ENCODE results near the gene ZNF609. TPM values are rescaled to one million over a fixed set of nuclear protein-coding genes. Genes with fewer than 3 reads are reported as not detected.

Gene ZNF609
- total and polyA plus RNA-seq, 10 of the 15 experiments (the other 5 are each of a cell fraction or from before 2014, with no cell fraction given), result 5.1 to 35.3 (median 13.6) TPM

DNA sequence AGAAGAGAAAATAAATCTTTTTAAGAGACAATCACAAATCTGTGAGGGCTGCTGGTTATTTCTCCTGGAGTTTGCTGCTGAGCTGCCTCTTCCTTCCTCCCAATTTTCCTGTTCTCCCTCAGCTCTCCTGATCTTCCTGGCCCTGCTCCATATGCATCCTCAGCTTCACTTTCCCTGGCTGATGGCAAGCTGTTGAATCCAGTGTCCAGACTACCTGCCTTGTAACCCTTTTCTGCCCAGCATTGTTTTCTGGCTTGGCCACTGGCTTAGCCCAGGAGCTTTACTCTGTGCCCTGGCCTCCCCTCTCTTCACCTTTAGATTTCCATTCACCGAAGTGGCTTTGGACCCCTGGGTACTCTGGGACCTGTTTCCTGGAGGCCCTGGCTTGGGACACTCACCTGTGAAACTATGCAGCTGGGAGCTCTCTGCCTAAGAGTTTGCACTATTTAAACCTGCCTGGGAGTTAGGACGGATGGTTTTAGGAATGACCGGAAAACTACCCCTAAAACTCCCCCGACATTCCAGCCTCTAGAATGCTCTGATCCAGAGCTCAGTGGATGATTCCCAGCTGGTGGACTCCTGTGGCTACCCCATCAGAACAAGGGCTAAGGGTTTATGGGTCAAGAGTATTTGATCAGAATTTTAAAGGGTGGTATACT is 225.0 kb downstream of the ZNF609 start:
- no TSS peak for BruUV-seq (replicated peaks)
- WGBS (ENCODE audit: insufficient coverage, insufficient replicate concordance, low lambda C conversion rate, missing lambda C conversion rate), result 82% methylated on average over 4 of the region's 4 CpGs
- no peak overlapping the region for H3K4me2 ChIP-seq (ENCODE audit: control insufficient read depth, insufficient read depth)
- RAD21 ChIA-PET (ENCODE audit: unreplicated experiment), result interaction anchor here (0.5 to 5.1 kb wide), 7 partner anchors 14 to 477 kb away, joined by 3 to 94 read pairs (median 3); no protein-coding TSS in a partner anchor
- FAIRE-seq (no peak), DNase-seq (ENCODE audit: low read depth, low spot score) (no peak), ATAC-seq (no peak)
- no peak overlapping the region for H3K4me3 ChIP-seq
- H3K36me3 ChIP-seq (ENCODE audit: control insufficient read depth in 2 of 2, insufficient read depth in 2 of 2, low read length in 1 of 2), result peaks cover 30 to 43% of the 10 kb centered on the region in 2 experiments
- no peak overlapping the region for H3K27ac ChIP-seq (ENCODE audit: control insufficient read depth, insufficient read depth)
- no peak overlapping the region for H2AFZ ChIP-seq (ENCODE audit: control insufficient read depth, low read depth, low read length)
- intact Hi-C loops (cut with micrococcal nuclease; ENCODE audit: unreplicated experiment), result loop anchor here (5.0 to 10.0 kb wide), 2 partner anchors 127 to 481 kb away; no protein-coding TSS in a partner anchor
- CTCF ChIA-PET, result interaction anchor here (0.5 to 15.4 kb wide), 14 partner anchors 12 to 674 kb away, joined by 3 to 267 read pairs (median 4); no protein-coding TSS in a partner anchor
- H3K9ac ChIP-seq (ENCODE audit: control insufficient read depth, insufficient read depth, low read length), result no peak overlapping the region
- no peaks in the 10 kb centered on the region for H3K4me1 ChIP-seq (ENCODE audit: control insufficient read depth, insufficient read depth, low read length)
- in situ Hi-C loops (cut with MboI), result no loop called here
- H4K20me1 ChIP-seq (ENCODE audit: control insufficient read depth, insufficient read depth), result no peaks in the 10 kb centered on the region
- no peaks in the 10 kb centered on the region for H3K79me2 ChIP-seq (ENCODE audit: control insufficient read depth, insufficient read depth, low read length)
- POLR2A ChIA-PET, result interaction anchor here (1.4 to 2.0 kb wide), 3 partner anchors 10 to 43 kb away, joined by 3 to 5 read pairs (median 4); no protein-coding TSS in a partner anchor
- no peaks in the 10 kb centered on the region for H3K27me3 ChIP-seq (replicated peaks in 1 of 2; ENCODE audit: control insufficient read depth in 2 of 2, insufficient read depth in 2 of 2, low read length in 1 of 2)
- H3K9me3 ChIP-seq (replicated peaks; ENCODE audit: control insufficient read depth, insufficient read depth, low read length), result no peaks in the 10 kb centered on the region
- SMC1A ChIA-PET (ENCODE audit: uncharacterized antibody, unreplicated experiment), result interaction anchor here (1.3 to 7.4 kb wide), 7 partner anchors 10 to 475 kb away, joined by 6 to 96 read pairs (median 14); no protein-coding TSS in a partner anchor
- TF ChIP-seq, protein P1, sequence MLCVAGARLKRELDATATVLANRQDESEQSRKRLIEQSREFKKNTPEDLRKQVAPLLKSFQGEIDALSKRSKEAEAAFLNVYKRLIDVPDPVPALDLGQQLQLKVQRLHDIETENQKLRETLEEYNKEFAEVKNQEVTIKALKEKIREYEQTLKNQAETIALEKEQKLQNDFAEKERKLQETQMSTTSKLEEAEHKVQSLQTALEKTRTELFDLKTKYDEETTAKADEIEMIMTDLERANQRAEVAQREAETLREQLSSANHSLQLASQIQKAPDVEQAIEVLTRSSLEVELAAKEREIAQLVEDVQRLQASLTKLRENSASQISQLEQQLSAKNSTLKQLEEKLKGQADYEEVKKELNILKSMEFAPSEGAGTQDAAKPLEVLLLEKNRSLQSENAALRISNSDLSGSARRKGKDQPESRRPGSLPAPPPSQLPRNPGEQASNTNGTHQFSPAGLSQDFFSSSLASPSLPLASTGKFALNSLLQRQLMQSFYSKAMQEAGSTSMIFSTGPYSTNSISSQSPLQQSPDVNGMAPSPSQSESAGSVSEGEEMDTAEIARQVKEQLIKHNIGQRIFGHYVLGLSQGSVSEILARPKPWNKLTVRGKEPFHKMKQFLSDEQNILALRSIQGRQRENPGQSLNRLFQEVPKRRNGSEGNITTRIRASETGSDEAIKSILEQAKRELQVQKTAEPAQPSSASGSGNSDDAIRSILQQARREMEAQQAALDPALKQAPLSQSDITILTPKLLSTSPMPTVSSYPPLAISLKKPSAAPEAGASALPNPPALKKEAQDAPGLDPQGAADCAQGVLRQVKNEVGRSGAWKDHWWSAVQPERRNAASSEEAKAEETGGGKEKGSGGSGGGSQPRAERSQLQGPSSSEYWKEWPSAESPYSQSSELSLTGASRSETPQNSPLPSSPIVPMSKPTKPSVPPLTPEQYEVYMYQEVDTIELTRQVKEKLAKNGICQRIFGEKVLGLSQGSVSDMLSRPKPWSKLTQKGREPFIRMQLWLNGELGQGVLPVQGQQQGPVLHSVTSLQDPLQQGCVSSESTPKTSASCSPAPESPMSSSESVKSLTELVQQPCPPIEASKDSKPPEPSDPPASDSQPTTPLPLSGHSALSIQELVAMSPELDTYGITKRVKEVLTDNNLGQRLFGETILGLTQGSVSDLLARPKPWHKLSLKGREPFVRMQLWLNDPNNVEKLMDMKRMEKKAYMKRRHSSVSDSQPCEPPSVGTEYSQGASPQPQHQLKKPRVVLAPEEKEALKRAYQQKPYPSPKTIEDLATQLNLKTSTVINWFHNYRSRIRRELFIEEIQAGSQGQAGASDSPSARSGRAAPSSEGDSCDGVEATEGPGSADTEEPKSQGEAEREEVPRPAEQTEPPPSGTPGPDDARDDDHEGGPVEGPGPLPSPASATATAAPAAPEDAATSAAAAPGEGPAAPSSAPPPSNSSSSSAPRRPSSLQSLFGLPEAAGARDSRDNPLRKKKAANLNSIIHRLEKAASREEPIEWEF (IDR thresholded peaks at IDR 0.05; ENCODE audit: insufficient replicate concordance, low read depth, low read length), result no peak
